IMR-90 (cell line): ENCODE results near the gene SPON1. TPM values are rescaled to one million over a fixed set of nuclear protein-coding genes. Genes with fewer than 3 reads are reported as not detected.

Source experiments
- ATAC-seq: fragments of 200-7000 bp; cut with Tn5 transposase; 2 replicates; pipeline ENCODE4 v1.9.1; 2020; ENCODE audit warnings: low read depth, mild to moderate bottlenecking, moderate library complexity
- BruUV-seq: library from RNA; stranded (reverse); fragments of 400-500 nt; replicated peaks from 2 replicates; lab custom pipeline; 2021; lab: Mats Ljungman, UMichigan
- CTCF ChIA-PET: fragments of 300-600 bp; formaldehyde crosslinking; extraction: SDS; loops from one replicate; lab custom pipeline; 2021; ENCODE audit warnings: antibody characterized with exemption; lab: Yijun Ruan, JAX
- POLR2A ChIA-PET: fragments of 300-600 bp; sonication (Branson Sonifier 250); formaldehyde crosslinking; loops from one replicate; lab custom pipeline; 2022; ENCODE audit warnings: antibody characterized with exemption; ENCODE audit not compliant: unreplicated experiment; lab: Charles Lee
- DNase-seq: peaks from one replicate; pipeline ENCODE4 v3.0.0; 2013
- H2AFZ ChIP-seq: replicated peaks from 2 replicates; pipeline ENCODE3; 2013; ENCODE audit warnings: low read length, mild to moderate bottlenecking; ENCODE audit not compliant: poor library complexity
- H2AK5ac ChIP-seq: 2 replicates; pipeline ENCODE4 v1.6.1; 2013; ENCODE audit warnings: low read depth, low read length, inconsistent platforms
- H2AK9ac ChIP-seq: replicated peaks from 2 replicates; pipeline ENCODE3; 2013; ENCODE audit warnings: mild to moderate bottlenecking, low read depth, low read length, moderate library complexity; ENCODE audit not compliant: poor library complexity
- H2BK120ac ChIP-seq: 2 replicates; pipeline ENCODE4 v1.6.1; 2013; ENCODE audit warnings: low read depth, low read length, inconsistent platforms
- H2BK15ac ChIP-seq: 3 replicates; pipeline ENCODE4 v1.6.1; 2013; ENCODE audit warnings: low read depth, low read length, inconsistent platforms
- H2BK20ac ChIP-seq: 2 replicates; pipeline ENCODE4 v1.6.1; 2013; ENCODE audit warnings: low read depth, mild to moderate bottlenecking, inconsistent platforms, low read length, moderate library complexity
- H2BK5ac ChIP-seq: 2 replicates; pipeline ENCODE4 v1.6.1; 2013; ENCODE audit warnings: mild to moderate bottlenecking, low read depth, low read length, inconsistent platforms; ENCODE audit not compliant: poor library complexity, severe bottlenecking
- H3K14ac ChIP-seq: replicated peaks from 2 replicates; pipeline ENCODE4 v1.6.1; 2013; ENCODE audit warnings: low read depth, low read length, inconsistent platforms
- H3K18ac ChIP-seq: 2 replicates; pipeline ENCODE4 v1.6.1; 2013; ENCODE audit warnings: low read depth, low read length, control low read depth
- H3K23ac ChIP-seq: 2 replicates; pipeline ENCODE4 v1.6.1; 2013; ENCODE audit warnings: low read depth, low read length, inconsistent platforms
- H3K27ac ChIP-seq: 2 replicates; pipeline ENCODE4 v1.5.1; 2013; ENCODE audit warnings: mild to moderate bottlenecking, control low read depth, low read length; ENCODE audit not compliant: insufficient read depth
- H3K27me3 ChIP-seq: 2 replicates; pipeline ENCODE4 v1.6.1; 2013; ENCODE audit warnings: low read length; ENCODE audit not compliant: control insufficient read depth, insufficient read depth
- H3K36me3 ChIP-seq: 2 replicates; pipeline ENCODE4 v1.6.1; 2013; ENCODE audit warnings: low read length, mixed read lengths; ENCODE audit not compliant: control insufficient read depth, insufficient read depth
- H3K4ac ChIP-seq: 2 replicates; pipeline ENCODE4 v1.6.1; 2013; ENCODE audit warnings: low read depth, low read length, inconsistent platforms
- H3K4me1 ChIP-seq: 2 replicates; pipeline ENCODE4 v1.6.1; 2013; ENCODE audit warnings: low read length, mixed read lengths; ENCODE audit not compliant: control insufficient read depth, insufficient read depth
- H3K4me2 ChIP-seq: 2 replicates; pipeline ENCODE4 v1.6.1; 2013; ENCODE audit warnings: low read depth, mild to moderate bottlenecking, control low read depth, low read length, moderate library complexity
- H3K4me3 ChIP-seq: 2 replicates; pipeline ENCODE4 v1.5.1; 2013; ENCODE audit warnings: low read depth, mild to moderate bottlenecking, control low read depth, low read length, moderate library complexity; ENCODE audit not compliant: insufficient read depth
- H3K56ac ChIP-seq: 2 replicates; pipeline ENCODE4 v1.6.1; 2013; ENCODE audit warnings: low read length, inconsistent platforms; ENCODE audit not compliant: insufficient read depth; ENCODE audit errors: extremely low read depth
- H3K79me1 ChIP-seq, 2 experiments: 2 replicates each; pipeline ENCODE4 v1.6.1; 2013; ENCODE audit warnings: low read length in 2 of 2, inconsistent platforms in 1 of 2, low read depth in 1 of 2
- H3K9ac ChIP-seq: 2 replicates; pipeline ENCODE4 v1.6.1; 2013; ENCODE audit warnings: low read depth, low read length, control low read depth
- H3K9me1 ChIP-seq: 2 replicates; pipeline ENCODE4 v1.6.1; 2013; ENCODE audit warnings: low read length, inconsistent platforms; ENCODE audit not compliant: insufficient read depth
- H3K9me3 ChIP-seq: 2 replicates; pipeline ENCODE4 v1.6.1; 2013; ENCODE audit warnings: low read length; ENCODE audit not compliant: control insufficient read depth, insufficient read depth
- H4K20me1 ChIP-seq: 2 replicates; pipeline ENCODE4 v1.6.1; 2013; ENCODE audit warnings: low read length, inconsistent platforms; ENCODE audit not compliant: insufficient read depth
- H4K5ac ChIP-seq: 2 replicates; pipeline ENCODE4 v1.6.1; 2013; ENCODE audit warnings: mild to moderate bottlenecking, low read depth, low read length, control low read depth
- H4K8ac ChIP-seq, 2 experiments: 2 replicates each; pipeline ENCODE4 v1.6.1; 2013; ENCODE audit warnings: low read depth in 2 of 2, low read length in 2 of 2, control low read depth in 1 of 2, inconsistent platforms in 1 of 2
- H4K91ac ChIP-seq: 2 replicates; pipeline ENCODE4 v1.6.1; 2013; ENCODE audit warnings: low read depth, low read length, inconsistent platforms; ENCODE audit not compliant: insufficient read depth
- MAFK ChIP-seq: IDR thresholded peaks from 2 replicates; pipeline ENCODE4 v1.6.1; 2012; ENCODE audit warnings: low read depth, low read length, improper control_type of control experiment
- RAD21 ChIP-seq: IDR thresholded peaks from 2 replicates; pipeline ENCODE4 v1.6.1; 2012; ENCODE audit warnings: low read length, improper control_type of control experiment
- RFX5 ChIP-seq: IDR thresholded peaks from 2 replicates; pipeline ENCODE4 v1.8.0; 2012; ENCODE audit warnings: low read depth, mild to moderate bottlenecking, low read length, moderate library complexity
- SMC3 ChIP-seq: fragments of 150-350 bp; IDR thresholded peaks from 2 replicates; pipeline ENCODE4 v1.6.1; 2016; ENCODE audit warnings: low read depth, mild to moderate bottlenecking, antibody characterized with exemption, low read length, moderate library complexity
- WGBS, 2 experiments: methylation state at CpG; one replicate each; pipeline versions ENCODE4 v1.1.5 to v1.1.7; 2013; ENCODE audit warnings: missing lambda C conversion rate in 2 of 2; ENCODE audit not compliant: insufficient read length in 1 of 2; ENCODE audit errors: extremely low coverage in 2 of 2; 5-methylcytosine and 5-hydroxymethylcytosine counted together
- dilution Hi-C: fragments of 300-500 bp; cut with HindIII; formaldehyde crosslinking; loops from one replicate; pipeline ENCODE4 v1.14.3; 2018; ENCODE audit warnings: low sequenced_read_pairs; ENCODE audit not compliant: unreplicated experiment
- in situ Hi-C: fragments of 300-500 bp; cut with MboI; formaldehyde crosslinking; loops from 3 replicates; pipeline ENCODE4 v1.14.3; 2019; ENCODE audit warnings: low sequenced_read_pairs, inconsistent platforms, mixed read lengths
- intact Hi-C: fragments of 100-400 bp; cut with micrococcal nuclease; formaldehyde crosslinking; loops from 2 replicates; pipeline ENCODE4 v1.10.0; 2022
- polyA plus RNA-seq, 3 experiments: library from polyadenylated mRNA; depleted of rRNA; stranded (reverse); fragments of >200 nt; gene quantifications; 2 replicates each; pipeline ENCODE4 v1.2.3, GENCODE V29; 2012; ENCODE audit warnings: low replicate concordance in 1 of 3
- total RNA-seq: library from RNA; depleted of rRNA; stranded (reverse); fragments of >200 nt; gene quantifications from 2 replicates; pipeline ENCODE4 v1.2.3, GENCODE V29; 2012
- TF ChIP-seq, protein P1 (sequence below): conservative IDR thresholded peaks from 2 replicates; pipeline ENCODE4 v1.5.1; 2012; ENCODE audit warnings: mild to moderate bottlenecking, low read depth, low read length, improper control_type of control experiment

The SPON1 gene
- total and polyA plus RNA-seq, 2 of the 4 experiments (the other 2 are of a cell fraction): 0.62 to 0.72 TPM

- no peak overlapping the region for H2BK120ac ChIP-seq
- no peak overlapping the region for H4K5ac ChIP-seq
- no peaks in the 10 kb centered on the region for H3K4me1 ChIP-seq
- no peak overlapping the region for H2AK5ac ChIP-seq
- no peak overlapping the region for H2BK20ac ChIP-seq
- ATAC-seq (peak; percentile 85), DNase-seq (peak; percentile 44)
- H3K56ac ChIP-seq: no peak overlapping the region
- H4K20me1 ChIP-seq: no peaks in the 10 kb centered on the region
- intact Hi-C loops (loop anchor here (1.0 to 5.0 kb wide), 4 partner anchors 100 to 378 kb away; no protein-coding TSS in a partner anchor), dilution Hi-C loops (no loop called here), in situ Hi-C loops (loop anchor here (5.0 kb wide), 1 partner anchor 186 kb away; the partner anchor contains the start of gene SPON1)
- H3K27ac ChIP-seq: no peak overlapping the region
- no peak overlapping the region for H3K18ac ChIP-seq
- H4K8ac ChIP-seq: no peak overlapping the region
- H2AK9ac ChIP-seq: no peak overlapping the region
- ChIA-PET CTCF (interaction anchor here (0.6 to 2.5 kb wide), 12 partner anchors 15 to 263 kb away, joined by 3 to 25 read pairs (median 4); no protein-coding TSS in a partner anchor), POLR2A (no interaction called here)
- H3K79me1 ChIP-seq: no peaks in the 10 kb centered on the region
- H2AFZ ChIP-seq: no peak overlapping the region
- H3K9me3 ChIP-seq: no peaks in the 10 kb centered on the region
- no CpG with 5 or more reads among the region's 3 CpGs for WGBS, 2 experiments
- H3K36me3 ChIP-seq: no peaks in the 10 kb centered on the region
- no peak overlapping the region for H3K4me3 ChIP-seq
- H3K4me2 ChIP-seq: no peak overlapping the region
- no peak overlapping the region for H3K4ac ChIP-seq
- H4K91ac ChIP-seq: no peak overlapping the region
- no TSS peak for BruUV-seq
- H3K27me3 ChIP-seq: peaks cover 3% of the 10 kb centered on the region; the same call in 1 of the 2 replicates
- no peak overlapping the region for H2BK5ac ChIP-seq
- no peaks in the 10 kb centered on the region for H3K9me1 ChIP-seq
- H3K23ac ChIP-seq: no peak overlapping the region
- H3K9ac ChIP-seq: no peak overlapping the region
- no peak overlapping the region for H3K14ac ChIP-seq
- no peak overlapping the region for H2BK15ac ChIP-seq
- TF ChIP-seq SMC3: peak; percentile 74
- no peak for TF ChIP-seq MAFK
- TF ChIP-seq, protein P1, sequence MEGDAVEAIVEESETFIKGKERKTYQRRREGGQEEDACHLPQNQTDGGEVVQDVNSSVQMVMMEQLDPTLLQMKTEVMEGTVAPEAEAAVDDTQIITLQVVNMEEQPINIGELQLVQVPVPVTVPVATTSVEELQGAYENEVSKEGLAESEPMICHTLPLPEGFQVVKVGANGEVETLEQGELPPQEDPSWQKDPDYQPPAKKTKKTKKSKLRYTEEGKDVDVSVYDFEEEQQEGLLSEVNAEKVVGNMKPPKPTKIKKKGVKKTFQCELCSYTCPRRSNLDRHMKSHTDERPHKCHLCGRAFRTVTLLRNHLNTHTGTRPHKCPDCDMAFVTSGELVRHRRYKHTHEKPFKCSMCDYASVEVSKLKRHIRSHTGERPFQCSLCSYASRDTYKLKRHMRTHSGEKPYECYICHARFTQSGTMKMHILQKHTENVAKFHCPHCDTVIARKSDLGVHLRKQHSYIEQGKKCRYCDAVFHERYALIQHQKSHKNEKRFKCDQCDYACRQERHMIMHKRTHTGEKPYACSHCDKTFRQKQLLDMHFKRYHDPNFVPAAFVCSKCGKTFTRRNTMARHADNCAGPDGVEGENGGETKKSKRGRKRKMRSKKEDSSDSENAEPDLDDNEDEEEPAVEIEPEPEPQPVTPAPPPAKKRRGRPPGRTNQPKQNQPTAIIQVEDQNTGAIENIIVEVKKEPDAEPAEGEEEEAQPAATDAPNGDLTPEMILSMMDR: peak; percentile 66
- no peak for TF ChIP-seq RFX5
- TF ChIP-seq RAD21: peak; percentile 72
Observed at GRCh38 chr11:14148653-14149273, 186.2 kb downstream of the SPON1 start.
